K562 (cell line): ENCODE results near the gene HAPSTR1. TPM values are rescaled to one million over a fixed set of nuclear protein-coding genes. Genes with fewer than 3 reads are reported as not detected.
A peak's percentile ranks its signal among the peaks of the same experiment; 100 is the strongest.

Experiments used
- ATAC-seq: fragments of 200-7000 bp; cut with Tn5 transposase; 3 replicates; pipeline ENCODE4 v1.9.1; 2020; ENCODE audit warnings: moderate library complexity
- BruUV-seq: library from RNA; stranded (reverse); fragments of 400-500 nt; replicated peaks from 2 replicates; lab custom pipeline; 2021; lab: Mats Ljungman, UMichigan
- CTCF ChIA-PET: fragments of 300-600 bp; formaldehyde crosslinking; extraction: SDS; loops from one replicate; lab custom pipeline; 2021; ENCODE audit warnings: low intra/inter-chr PET ratio; lab: Yijun Ruan, JAX
- POLR2A ChIA-PET: fragments of 300-600, 350-650 bp; sonication (Branson Sonifier 250); formaldehyde crosslinking; extraction: SDS; loops from one replicate; lab custom pipeline; 2021; ENCODE audit warnings: antibody characterized with exemption, inconsistent platforms; lab: Yijun Ruan, JAX
- DNase-seq, 4 experiments: peaks; one replicate each; pipeline versions ENCODE4 v3.0.0 to v3.0.0-alpha.2; 2011 to 2018; ENCODE audit warnings: low spot score in 3 of 4, mixed read lengths in 3 of 4; ENCODE audit errors: extremely low read depth in 1 of 4
- FAIRE-seq: peaks from 2 replicates; lab custom pipeline; 2011; peaks lifted over from hg19 to GRCh38; lab: Jason Lieb, UNC
- H2AFZ ChIP-seq: 2 replicates; pipeline ENCODE4 v1.6.0; 2011; ENCODE audit warnings: low read depth, low read length, control low read depth, inconsistent platforms
- H3K27ac ChIP-seq: fragments of 200-600 bp; 3 replicates; pipeline ENCODE4 v1.8.0; 2011; ENCODE audit warnings: low read depth, mild to moderate bottlenecking, control low read depth, inconsistent platforms, low read length, moderate library complexity, mixed read lengths; ENCODE audit errors: extremely low read depth
- H3K27me3 ChIP-seq, 2 experiments: fragments of 300-600 bp in 1 of 2; 2 replicates in 1 of 2; 3 replicates in 1 of 2; pipeline versions ENCODE4 v1.6.0 to v1.8.0; 2011; ENCODE audit warnings: inconsistent platforms in 2 of 2, low read length in 2 of 2, mild to moderate bottlenecking in 1 of 2, mixed read lengths in 1 of 2, moderate library complexity in 1 of 2; ENCODE audit not compliant: control insufficient read depth in 2 of 2, insufficient read depth in 2 of 2
- H3K36me3 ChIP-seq: fragments of 300-600 bp; 3 replicates; pipeline ENCODE4 v1.8.0; 2011; ENCODE audit warnings: mild to moderate bottlenecking, low read length, inconsistent platforms; ENCODE audit not compliant: control insufficient read depth, insufficient read depth
- H3K4me1 ChIP-seq, 2 experiments: fragments of 200-600 bp in 1 of 2; replicated peaks in 1 of 2; 2 replicates in 1 of 2; 3 replicates in 1 of 2; pipeline versions ENCODE4 v1.5.1 to v1.8.0; 2011; ENCODE audit warnings: inconsistent platforms in 2 of 2, low read length in 2 of 2, mild to moderate bottlenecking in 1 of 2, mixed read lengths in 1 of 2, moderate library complexity in 1 of 2; ENCODE audit not compliant: control insufficient read depth in 2 of 2, insufficient read depth in 2 of 2
- H3K4me2 ChIP-seq: 2 replicates; pipeline ENCODE4 v1.6.1; 2011; ENCODE audit warnings: low read length, control low read depth, inconsistent platforms, mixed read lengths; ENCODE audit not compliant: insufficient read depth
- H3K4me3 ChIP-seq: fragments of 200-600 bp; sonication (generic), shearing (Covaris generic); 2 replicates; pipeline ENCODE4 v1.5.1; 2016; ENCODE audit warnings: control low read depth, inconsistent platforms
- H3K79me2 ChIP-seq: fragments of 200-600 bp; 3 replicates; pipeline ENCODE4 v1.8.0; 2011; ENCODE audit warnings: low read length, inconsistent platforms; ENCODE audit not compliant: control insufficient read depth, insufficient read depth
- H3K9ac ChIP-seq, 2 experiments: 2 replicates each; pipeline versions ENCODE4 v1.6.0 to v1.6.1; 2011; ENCODE audit warnings: low read depth in 2 of 2, low read length in 2 of 2, control low read depth in 1 of 2, inconsistent platforms in 1 of 2, mild to moderate bottlenecking in 1 of 2, mixed read lengths in 1 of 2; ENCODE audit not compliant: insufficient read depth in 1 of 2
- H3K9me1 ChIP-seq: one replicate; pipeline ENCODE4 v1.6.0; 2011; ENCODE audit warnings: inconsistent platforms, mild to moderate bottlenecking, low read length, moderate library complexity; ENCODE audit not compliant: control insufficient read depth, insufficient read depth
- H3K9me3 ChIP-seq: replicated peaks from 2 replicates; pipeline ENCODE4 v1.5.1; 2011; ENCODE audit warnings: low read depth, low read length, inconsistent platforms; ENCODE audit not compliant: control insufficient read depth, insufficient read depth
- H4K20me1 ChIP-seq: replicated peaks from 2 replicates; pipeline ENCODE4 v1.6.1; 2011; ENCODE audit warnings: low read length, inconsistent platforms, mixed read lengths; ENCODE audit not compliant: control insufficient read depth, insufficient read depth
- CHD2 ChIP-seq: IDR thresholded peaks from 2 replicates; pipeline ENCODE4 v1.6.1; 2011; ENCODE audit warnings: low read depth, low read length
- GATAD2A ChIP-seq: fragments of 450-650 bp; IDR thresholded peaks from 2 replicates; pipeline ENCODE4 v1.6.1; 2017
- HCFC1 ChIP-seq: IDR thresholded peaks from 2 replicates; pipeline ENCODE4 v1.6.1; 2012; ENCODE audit warnings: low read depth, low read length, improper control_type of control experiment
- HDAC1 ChIP-seq, 2 experiments: fragments of 450-650 bp; IDR thresholded peaks; 2 replicates each; pipeline ENCODE4 v1.6.1; 2016 to 2017; ENCODE audit warnings: inconsistent platforms in 1 of 2, mild to moderate bottlenecking in 1 of 2, moderate library complexity in 1 of 2
- NEUROD1 ChIP-seq: fragments of 150-350 bp; IDR thresholded peaks from 2 replicates; pipeline ENCODE4 v1.6.1; 2014; ENCODE audit warnings: borderline replicate concordance, low read length, low read depth; ENCODE audit not compliant: partially characterized antibody
- POLR2A ChIP-seq: fragments of 450-650 bp; conservative IDR thresholded peaks from 2 replicates; pipeline ENCODE4 v1.6.1; 2016
- POLR2B ChIP-seq: fragments of 450-650 bp; IDR thresholded peaks from 2 replicates; pipeline ENCODE4 v1.6.1; 2018; ENCODE audit warnings: low read depth; ENCODE audit not compliant: partially characterized antibody
- POU5F1 ChIP-seq: fragments of 150-350 bp; IDR thresholded peaks from 2 replicates; pipeline ENCODE4 v1.6.1; 2014; ENCODE audit warnings: borderline replicate concordance, low read length, low read depth, mild to moderate bottlenecking; ENCODE audit not compliant: partially characterized antibody
- PTRF ChIP-seq: fragments of 450-650 bp; IDR thresholded peaks from 2 replicates; pipeline ENCODE4 v1.6.1; 2016; ENCODE audit warnings: mild to moderate bottlenecking, missing genetic modification characterization, missing compliant biosample characterization
- RHOXF2B ChIP-seq: fragments of 250-450 bp; sonication (Bioruptor Pico); conservative IDR thresholded peaks from 2 replicates; pipeline ENCODE4 v1.5.1; 2021
- SIX5 ChIP-seq, 2 experiments: IDR thresholded peaks; 2 replicates each; pipeline ENCODE4 v1.6.1; 2011; ENCODE audit warnings: low read length in 2 of 2, borderline replicate concordance in 1 of 2, low read depth in 1 of 2, mild to moderate bottlenecking in 1 of 2, moderate library complexity in 1 of 2; ENCODE audit not compliant: insufficient read depth in 1 of 2
- SUPT5H ChIP-seq: fragments of 450-650 bp; IDR thresholded peaks from 2 replicates; pipeline ENCODE4 v1.6.1; 2016
- TAF7 ChIP-seq: fragments of 450-650 bp; IDR thresholded peaks from 2 replicates; pipeline ENCODE4 v1.6.1; 2016; ENCODE audit warnings: missing genetic modification characterization, missing compliant biosample characterization
- ZNF445 ChIP-seq: fragments of 250-450 bp; sonication (Bioruptor Pico); IDR thresholded peaks from 2 replicates; pipeline ENCODE4 v1.4.0; 2020; ENCODE audit warnings: low read depth, mild to moderate bottlenecking, moderate library complexity
- WGBS: fragments of 100-300 bp; shearing (Covaris generic); methylation state at CpG from one replicate; pipeline ENCODE4 v1.1.6; 2016; ENCODE audit warnings: low coverage, mixed read lengths; ENCODE audit not compliant: insufficient coverage; ENCODE audit errors: missing lambda C conversion rate; 5-methylcytosine and 5-hydroxymethylcytosine counted together
- in situ Hi-C: fragments of 300-500 bp; cut with MboI; formaldehyde crosslinking; loops from 4 replicates; pipeline ENCODE4 v1.15.0; 2018; ENCODE audit warnings: inconsistent platforms, mixed read lengths
- intact Hi-C: fragments of 100-400 bp; cut with micrococcal nuclease; formaldehyde crosslinking; loops from 2 replicates; pipeline ENCODE4 v1.14.2; 2022
- polyA plus RNA-seq, 8 experiments: library from polyadenylated mRNA; depleted of rRNA in 4 of 8; stranded (reverse) in 5 of 8; unstranded in 3 of 8; fragments of >200 nt; fragmentation: Nextera tagmentation in 2 of 8; fragmentation: Illumina TruSeq in 1 of 8; extraction: Ambion mirVana in 2 of 8; extraction: Trizol in 1 of 8; gene quantifications; 2 replicates each; pipeline versions ENCODE4 v1.2.1 to v1.2.3, GENCODE V29; 2011 to 2014; ENCODE audit warnings: inconsistent platforms in 1 of 8, missing spikeins in 1 of 8
- total RNA-seq, 7 experiments: library from RNA; depleted of rRNA in 6 of 7; stranded (reverse); fragments of >200 nt in 6 of 7; fragmentation: Illumina TruSeq in 2 of 7; extraction: Trizol in 2 of 7; gene quantifications; 2 replicates each; pipeline versions ENCODE4 v1.2.1 to v1.2.3, GENCODE V29; 2011 to 2021; ENCODE audit warnings: low replicate concordance in 1 of 7
- TF ChIP-seq, protein P1 (sequence below): fragments of 250-450 bp; sonication (Bioruptor Pico); IDR thresholded peaks from 2 replicates; pipeline ENCODE4 v1.4.0; 2020; ENCODE audit warnings: mild to moderate bottlenecking

Gene HAPSTR1
- total and polyA plus RNA-seq, 9 of the 15 experiments (the other 6 are each of a cell fraction or from before 2014, with no cell fraction given) = 10.8 to 67.9 (median 36.5) TPM

GRCh38 chr16:9109255-9109654 lies 17.8 kb downstream of the HAPSTR1 start:
- CTCF ChIA-PET = no interaction called here
- no peaks in the 10 kb centered on the region for H3K27me3 ChIP-seq
- BruUV-seq = no TSS peak
- DNase-seq = no peak
- H3K79me2 ChIP-seq = peaks cover 100% of the 10 kb centered on the region
- TF ChIP-seq POLR2A (0 out of 2 replicates have a peak, but pooled peaks have one; percentile 20), SUPT5H (0 out of 2 replicates have a peak, but pooled peaks have one; percentile 12), POLR2B (peak; percentile 25), SIX5 (IDR thresholded peaks at IDR 0.05; ENCODE audit: borderline replicate concordance in 1 of 2, insufficient read depth in 1 of 2, low read depth in 1 of 2, low read length in 2 of 2) (no peak)
- TF ChIP-seq, all 486 proteins: peak for 3
- Histone ChIP-seq H3K9me1 (peaks cover 22% of the 10 kb centered on the region), H2AFZ (no peak overlapping the region), H3K36me3 (peaks cover 98% of the 10 kb centered on the region), H3K27ac (no peak overlapping the region), H3K9me3 (no peaks in the 10 kb centered on the region), H3K4me1 (peaks cover 3 to 20% of the 10 kb centered on the region in 2 experiments; a peak in 3 of 5 replicates), H4K20me1 (peaks cover 74% of the 10 kb centered on the region), H3K4me2 (no peak overlapping the region), H3K4me3 (no peak overlapping the region), H3K9ac (no peak overlapping the region)
- in situ Hi-C loops (no loop called here), intact Hi-C loops (no loop called here)
- WGBS = 83% methylated on average over 4 of the region's 4 CpGs
- ATAC-seq (peak; percentile 13; the same call in 1 of the 3 replicates), FAIRE-seq (no peak)
- POLR2A ChIA-PET = interaction anchor here (1.0 to 3.3 kb wide), 3 partner anchors 12 to 146 kb away, joined by 3 to 26 read pairs (median 6); partner anchors contain the start of gene USP7

GRCh38 chr16:9112166-9112843 lies 20.9 kb downstream of the HAPSTR1 start:
- peaks cover 3 to 19% of the 10 kb centered on the region in 2 experiments; a peak in 3 of 5 replicates for H3K4me1 ChIP-seq
- DNase-seq (no peak), FAIRE-seq (no peak), ATAC-seq (peak; percentile 51)
- 60% methylated on average over 5 of the region's 5 CpGs for WGBS
- H3K27me3 ChIP-seq = no peaks in the 10 kb centered on the region
- H2AFZ ChIP-seq = no peak overlapping the region
- in situ Hi-C loops (no loop called here), intact Hi-C loops (no loop called here)
- peaks cover 22% of the 10 kb centered on the region for H3K9me1 ChIP-seq
- H3K36me3 ChIP-seq = peaks cover 99% of the 10 kb centered on the region
- peaks cover 95% of the 10 kb centered on the region for H3K79me2 ChIP-seq
- no peaks in the 10 kb centered on the region for H3K9me3 ChIP-seq
- no peak overlapping the region for H3K4me2 ChIP-seq
- H3K27ac ChIP-seq = no peak overlapping the region; the same call in 2 of the 3 replicates
- no TSS peak for BruUV-seq
- ChIA-PET POLR2A (interaction anchor here (0.6 to 3.0 kb wide), 3 partner anchors 10 to 143 kb away, joined by 3 to 16 read pairs (median 3); no protein-coding TSS in a partner anchor), CTCF (no interaction called here)
- peaks cover 69% of the 10 kb centered on the region for H4K20me1 ChIP-seq
- peak overlapping the region in 1 of 2 experiments; percentile 63; a peak in 1 of 4 replicates for H3K9ac ChIP-seq
- H3K4me3 ChIP-seq = no peak overlapping the region
- no peak for TF ChIP-seq RHOXF2B (CRISPR knock-in tag)
- TF ChIP-seq NEUROD1 = no peak
- no peak for TF ChIP-seq PTRF (tag)
- no peak for TF ChIP-seq POU5F1
- no peak for TF ChIP-seq HCFC1
- TF ChIP-seq TAF7 = no peak
- TF ChIP-seq CHD2 = no peak
- TF ChIP-seq ZNF445 (CRISPR knock-in tag) = no peak
- no peak for TF ChIP-seq GATAD2A
- TF ChIP-seq, protein P1, sequence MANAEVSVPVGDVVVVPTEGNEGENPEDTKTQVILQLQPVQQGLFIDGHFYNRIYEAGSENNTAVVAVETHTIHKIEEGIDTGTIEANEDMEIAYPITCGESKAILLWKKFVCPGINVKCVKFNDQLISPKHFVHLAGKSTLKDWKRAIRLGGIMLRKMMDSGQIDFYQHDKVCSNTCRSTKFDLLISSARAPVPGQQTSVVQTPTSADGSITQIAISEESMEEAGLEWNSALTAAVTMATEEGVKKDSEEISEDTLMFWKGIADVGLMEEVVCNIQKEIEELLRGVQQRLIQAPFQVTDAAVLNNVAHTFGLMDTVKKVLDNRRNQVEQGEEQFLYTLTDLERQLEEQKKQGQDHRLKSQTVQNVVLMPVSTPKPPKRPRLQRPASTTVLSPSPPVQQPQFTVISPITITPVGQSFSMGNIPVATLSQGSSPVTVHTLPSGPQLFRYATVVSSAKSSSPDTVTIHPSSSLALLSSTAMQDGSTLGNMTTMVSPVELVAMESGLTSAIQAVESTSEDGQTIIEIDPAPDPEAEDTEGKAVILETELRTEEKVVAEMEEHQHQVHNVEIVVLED (CRISPR knock-in tag) = no peak
- no peak for TF ChIP-seq HDAC1 (IDR thresholded peaks at IDR 0.05)
